Fibroblast of the aortic adventitia (primary cell): ENCODE data around the gene NEDD4L. TPM values are rescaled to one million over a fixed set of nuclear protein-coding genes. Genes with fewer than 3 reads are reported as not detected.

ENCODE experiments used
- DNase-seq: peaks from one replicate; pipeline ENCODE4 v3.0.0-alpha.2; 2010; ENCODE audit warnings: low read depth
- H3K4me3 ChIP-seq: 2 replicates; pipeline ENCODE4 v1.5.1; 2011; ENCODE audit warnings: low read depth, mild to moderate bottlenecking, control low read depth, low read length, moderate library complexity
- CTCF ChIP-seq: IDR thresholded peaks from 2 replicates; pipeline ENCODE4 v1.5.1; 2011; ENCODE audit warnings: mild to moderate bottlenecking, low read length, control low read depth, inconsistent platforms; ENCODE audit not compliant: insufficient read depth
- total RNA-seq: library from RNA; depleted of rRNA; stranded (reverse); fragments of >200 nt; gene quantifications from 2 replicates; pipeline ENCODE4 v1.2.3, GENCODE V29; 2012; ENCODE audit warnings: low replicate concordance

NEDD4L gene
- total RNA-seq, 1 donor, result 22.2 TPM

- no peak for DNase-seq
- no peak for TF ChIP-seq CTCF
Observed at GRCh38 chr18:58255701-58256311, 211.8 kb downstream of the NEDD4L start.

GRCh38 chr18:58256316-58257080 is 212.5 kb downstream of the NEDD4L start:
- no peak for TF ChIP-seq CTCF
- H3K4me3 ChIP-seq, result no peak overlapping the region

More at GRCh38 chr18:58255701-58256311, 211.8 kb downstream of the NEDD4L start:
- H3K4me3 ChIP-seq, result no peak overlapping the region

GRCh38 chr18:58257461-58257860 is 213.4 kb downstream of the NEDD4L start:
- DNase-seq, result no peak
- no peak for TF ChIP-seq CTCF
- no peak overlapping the region for H3K4me3 ChIP-seq

More at GRCh38 chr18:58256316-58257080, 212.5 kb downstream of the NEDD4L start:
- no peak for DNase-seq

GRCh38 chr18:58258692-58259342 is 214.8 kb downstream of the NEDD4L start:
- TF ChIP-seq CTCF, result no peak
- no peak for DNase-seq
- H3K4me3 ChIP-seq, result no peak overlapping the region

GRCh38 chr18:58263055-58263957 is 219.3 kb downstream of the NEDD4L start:
- H3K4me3 ChIP-seq, result no peak overlapping the region
- no peak for DNase-seq
- TF ChIP-seq CTCF, result no peak

- no peak for TF ChIP-seq CTCF
- no peak overlapping the region for H3K4me3 ChIP-seq
- no peak for DNase-seq
Observed at GRCh38 chr18:58264075-58264474, 220.0 kb downstream of the NEDD4L start.
